Natural killer cell (primary cell): ENCODE results near the gene DUSP9. TPM values are rescaled to one million over a fixed set of nuclear protein-coding genes. Genes with fewer than 3 reads are reported as not detected.

Source experiments
- ATAC-seq, 3 donors: fragments of 150-1000 bp in 2 of 3; fragments of 200-7000 bp in 1 of 3; cut with Tn5 transposase; 1 replicate in 1 of 3; 2 replicates in 2 of 3; pipeline ENCODE4 v1.10.0; 2021; ENCODE audit warnings: mild to moderate bottlenecking in 2 of 3, moderate library complexity in 2 of 3
- DNase-seq, 2 donors: peaks; one replicate each; pipeline versions ENCODE4 v3.0.0 to v3.0.0-alpha.2; 2013 to 2021; ENCODE audit warnings: mixed read lengths in 1 of 2
- H3K27ac ChIP-seq: one replicate; pipeline ENCODE4 v1.5.1; 2013; ENCODE audit warnings: mild to moderate bottlenecking, low read length
- H3K27me3 ChIP-seq: one replicate; pipeline ENCODE4 v1.6.1; 2013; ENCODE audit warnings: low read length; ENCODE audit not compliant: control insufficient read depth, insufficient read depth
- H3K36me3 ChIP-seq: one replicate; pipeline ENCODE4 v1.6.1; 2013; ENCODE audit warnings: low read length; ENCODE audit not compliant: control insufficient read depth, insufficient read depth
- H3K4me1 ChIP-seq: one replicate; pipeline ENCODE4 v1.6.1; 2013; ENCODE audit warnings: low read length; ENCODE audit not compliant: control insufficient read depth, insufficient read depth
- H3K4me3 ChIP-seq: one replicate; pipeline ENCODE4 v1.5.1; 2013; ENCODE audit warnings: low read length
- H3K9me3 ChIP-seq: one replicate; pipeline ENCODE4 v1.6.1; 2013; ENCODE audit warnings: low read length; ENCODE audit not compliant: control insufficient read depth, insufficient read depth
- H3K27ac Mint-ChIP-seq, 2 donors: one replicate each; pipeline ENCODE4 v1.8.0; 2022; ENCODE audit warnings: mild to moderate bottlenecking in 2 of 2, mixed read lengths in 2 of 2, moderate library complexity in 1 of 2
- H3K27me3 Mint-ChIP-seq, 2 donors: one replicate each; pipeline ENCODE4 v1.8.0; 2022; ENCODE audit warnings: low read depth in 2 of 2, mixed read lengths in 2 of 2
- H3K36me3 Mint-ChIP-seq: one replicate; pipeline ENCODE4 v1.8.0; 2022; ENCODE audit warnings: mixed read lengths
- H3K4me1 Mint-ChIP-seq, 2 donors: one replicate each; pipeline ENCODE4 v1.8.0; 2022; ENCODE audit warnings: mixed read lengths in 2 of 2
- H3K4me3 Mint-ChIP-seq: one replicate; pipeline ENCODE4 v1.8.0; 2022; ENCODE audit warnings: mild to moderate bottlenecking, moderate library complexity, mixed read lengths
- H3K9me3 Mint-ChIP-seq, 2 donors: one replicate each; pipeline ENCODE4 v1.8.0; 2022; ENCODE audit warnings: mixed read lengths in 2 of 2
- CTCF ChIP-seq: fragments of 200-600 bp; IDR thresholded peaks from one replicate; pipeline ENCODE4 v1.8.0; 2022; ENCODE audit warnings: antibody characterized with exemption
- WGBS: methylation state at CpG from one replicate; pipeline ENCODE4 v1.1.7; 2013; ENCODE audit warnings: missing lambda C conversion rate; ENCODE audit not compliant: insufficient coverage; 5-methylcytosine and 5-hydroxymethylcytosine counted together
- intact Hi-C: fragments of 100-400 bp; cut with micrococcal nuclease; formaldehyde crosslinking; loops from one replicate; pipeline ENCODE4 v1.14.2; 2022
- total RNA-seq, 4 donors: library from RNA; stranded (reverse); fragments of 120-200 nt in 1 of 4; gene quantifications; one replicate each; pipeline versions ENCODE4 v1.2.3 to v1.2.4, GENCODE V29; 2013 to 2022

DUSP9 gene
- total RNA-seq, 3 donors from 2014 or later (not counting 1 experiment from before 2014, with no cell fraction given), result not detected

- Mint-ChIP-seq H3K27ac (no peak overlapping the region), H3K9me3 (no peaks in the 10 kb centered on the region), H3K4me1 (no peaks in the 10 kb centered on the region), H3K4me3 (no peak overlapping the region), H3K27me3 (peaks cover 0 to 15% of the 10 kb centered on the region in 2 donors), H3K36me3 (no peaks in the 10 kb centered on the region)
- Histone ChIP-seq H3K27me3 (peaks cover 10% of the 10 kb centered on the region), H3K27ac (no peak overlapping the region), H3K4me1 (peaks cover 7% of the 10 kb centered on the region), H3K36me3 (no peaks in the 10 kb centered on the region), H3K9me3 (no peaks in the 10 kb centered on the region), H3K4me3 (no peak overlapping the region)
- intact Hi-C loops, result no loop called here
- ATAC-seq (no peak), DNase-seq (no peak)
- 39% methylated on average over 26 of the region's 26 CpGs for WGBS
- TF ChIP-seq CTCF, result no peak
Observed at GRCh38 chrX:153640736-153641575, 6.0 kb upstream of the DUSP9 start.

- Histone ChIP-seq H3K27ac (no peak overlapping the region), H3K9me3 (no peaks in the 10 kb centered on the region), H3K36me3 (no peaks in the 10 kb centered on the region), H3K27me3 (peaks cover 10% of the 10 kb centered on the region), H3K4me1 (peaks cover 9% of the 10 kb centered on the region), H3K4me3 (no peak overlapping the region)
- intact Hi-C loops, result no loop called here
- DNase-seq, result no peak
- WGBS, result 5% methylated on average over 4 of the region's 8 CpGs
- H3K9me3 Mint-ChIP-seq, result no peaks in the 10 kb centered on the region
- H3K27me3 Mint-ChIP-seq, result peaks cover 0 to 20% of the 10 kb centered on the region in 2 donors
- H3K4me3 Mint-ChIP-seq, result no peak overlapping the region
- H3K36me3 Mint-ChIP-seq, result no peaks in the 10 kb centered on the region
- no peak overlapping the region for H3K27ac Mint-ChIP-seq
- no peaks in the 10 kb centered on the region for H3K4me1 Mint-ChIP-seq
- ATAC-seq, result no peak
- no peak for TF ChIP-seq CTCF
Observed at GRCh38 chrX:153641627-153642026, 5.4 kb upstream of the DUSP9 start.

- Mint-ChIP-seq H3K27me3 (peaks cover 0 to 20% of the 10 kb centered on the region in 2 donors), H3K27ac (no peak overlapping the region), H3K4me3 (no peak overlapping the region), H3K36me3 (no peaks in the 10 kb centered on the region), H3K9me3 (no peaks in the 10 kb centered on the region), H3K4me1 (no peaks in the 10 kb centered on the region)
- Histone ChIP-seq H3K27me3 (peaks cover 10% of the 10 kb centered on the region), H3K36me3 (no peaks in the 10 kb centered on the region), H3K4me1 (peaks cover 11% of the 10 kb centered on the region), H3K4me3 (no peak overlapping the region), H3K9me3 (no peaks in the 10 kb centered on the region), H3K27ac (no peak overlapping the region)
- intact Hi-C loops, result no loop called here
- under 1% methylated on average over 38 of the region's 62 CpGs for WGBS
- ATAC-seq, result no peak
- peak in 1 of 2 donors; percentile 26 for DNase-seq
- no peak for TF ChIP-seq CTCF
Observed at GRCh38 chrX:153642051-153642654, 4.8 kb upstream of the DUSP9 start.
